ENCODE data around the gene CDKAL1.

DNA sequence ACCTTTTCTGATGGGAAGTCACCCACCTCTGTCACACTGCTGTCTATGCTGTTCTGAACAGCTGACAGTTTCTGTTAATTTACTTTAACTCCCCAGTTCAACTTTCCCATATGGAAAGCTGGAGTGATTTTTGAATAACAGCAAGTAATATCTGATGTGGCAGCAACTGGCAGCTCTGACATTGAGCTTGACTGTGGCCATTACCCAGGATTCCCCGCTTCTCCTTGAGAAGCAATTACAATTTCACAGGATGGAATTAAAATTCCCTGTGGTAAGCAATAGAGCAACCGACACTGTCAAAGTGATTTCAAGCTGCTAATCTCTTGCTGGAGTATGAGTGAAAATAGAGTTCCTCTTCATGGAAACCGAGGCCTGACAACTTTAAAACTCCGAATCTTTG, 711.2 kb downstream of the CDKAL1 start:
- TF ChIP-seq CTCF (IDR thresholded peaks at IDR 0.05; ENCODE audit: poor library complexity) (no peak), EZH2phosphoT487 (IDR thresholded peaks at IDR 0.05; ENCODE audit: low read depth, severe bottlenecking, unreplicated experiment) (no peak), EZH2 (IDR thresholded peaks at IDR 0.05; ENCODE audit: borderline replicate concordance) (no peak)

All from hepatocyte (in vitro differentiated cells).